ENCODE results near the gene ERCC4.

- TF ChIP-seq SUZ12 (IDR thresholded peaks at IDR 0.05) (no peak), SP1 (IDR thresholded peaks at IDR 0.05) (no peak), FOXK2 (IDR thresholded peaks at IDR 0.05) (no peak), NFRKB (IDR thresholded peaks at IDR 0.05) (no peak), BHLHE40 (IDR thresholded peaks at IDR 0.05; ENCODE audit: borderline replicate concordance) (no peak), FOXM1 (IDR thresholded peaks at IDR 0.05; ENCODE audit: borderline replicate concordance) (no peak), HDGF (IDR thresholded peaks at IDR 0.05; ENCODE audit: borderline replicate concordance) (no peak), TARDBP (IDR thresholded peaks at IDR 0.05) (no peak), FOXA1 (IDR thresholded peaks at IDR 0.05) (no peak), ZNF384 (IDR thresholded peaks at IDR 0.05) (no peak), LEF1 (IDR thresholded peaks at IDR 0.05; ENCODE audit: borderline replicate concordance) (no peak), ARNT (IDR thresholded peaks at IDR 0.05) (no peak)
Observed at GRCh38 chr16:13919683-13920509, at the start of gene ERCC4.

Measured in HEK293T (cell line).